Gastrocnemius medialis (tissue), 4 donors: ENCODE data around the gene CCT5. TPM values are rescaled to one million over a fixed set of nuclear protein-coding genes. Genes with fewer than 3 reads are reported as not detected.

ENCODE experiments used
- ATAC-seq, 2 donors: fragments of 150-250 bp; one replicate each; pipeline ENCODE4 v1.9.1; 2016
- DNase-seq, 2 donors: peaks; one replicate each; pipeline ENCODE4 v3.0.0-alpha.2; 2019
- H3K27ac ChIP-seq, 4 donors: fragments of 200-600 bp; sonication (generic); 1 replicate in 1 of 4; 2 replicates in 3 of 4; pipeline ENCODE4 v1.5.1; 2016 to 2018; ENCODE audit warnings: mild to moderate bottlenecking in 2 of 4, moderate library complexity in 1 of 4
- H3K27me3 ChIP-seq, 3 donors: fragments of 200-600 bp; sonication (generic) in 2 of 3; 1 replicate in 1 of 3; 2 replicates in 2 of 3; pipeline versions ENCODE4 v1.5.1 to v1.6.0; 2016 to 2019; ENCODE audit warnings: mild to moderate bottlenecking in 1 of 3, moderate library complexity in 1 of 3
- H3K36me3 ChIP-seq, 2 donors: fragments of 200-600 bp; sonication (generic) in 1 of 2; one replicate each; pipeline ENCODE4 v1.5.1; 2017 to 2018
- H3K4me1 ChIP-seq, 2 donors: fragments of 200-600 bp; sonication (generic) in 1 of 2; one replicate each; pipeline ENCODE4 v1.5.1; 2016 to 2017; ENCODE audit warnings: mild to moderate bottlenecking in 2 of 2
- H3K4me3 ChIP-seq, 4 donors: fragments of 200-600 bp; sonication (generic) in 3 of 4; 1 replicate in 1 of 4; 2 replicates in 3 of 4; pipeline ENCODE4 v1.5.1; 2016 to 2019; ENCODE audit warnings: mild to moderate bottlenecking in 2 of 4
- H3K9me3 ChIP-seq, 3 donors: fragments of 200-600 bp; sonication (generic) in 2 of 3; 1 replicate in 1 of 3; 2 replicates in 2 of 3; pipeline ENCODE4 v1.5.1; 2016 to 2019
- CTCF ChIP-seq, 5 experiments: fragments of 450-650 bp in 3 of 5; fragments of 200-600 bp in 2 of 5; sonication (generic) in 2 of 5; IDR thresholded peaks in 4 of 5; conservative IDR thresholded peaks in 1 of 5; 1 replicate in 4 of 5; 2 replicates in 1 of 5; pipeline ENCODE4 v1.5.1; 2016 to 2019; ENCODE audit warnings: antibody characterized with exemption in 5 of 5, mild to moderate bottlenecking in 3 of 5, moderate library complexity in 3 of 5
- POLR2A ChIP-seq, 2 donors: fragments of 450-650 bp; IDR thresholded peaks; one replicate each; pipeline ENCODE4 v1.6.1; 2017; ENCODE audit warnings: antibody characterized with exemption in 2 of 2, mild to moderate bottlenecking in 2 of 2, moderate library complexity in 2 of 2
- in situ Hi-C, 4 donors: fragments of 200-750 bp; cut with MboI; loops; one replicate each; pipeline versions ENCODE4 v1.15.0 to v1.8.0; 2017; ENCODE audit warnings: low sequenced_read_pairs in 4 of 4
- intact Hi-C: fragments of 100-400 bp; cut with DNase I; formaldehyde crosslinking; loops from one replicate; pipeline ENCODE4 v1.15.1; 2023; ENCODE audit warnings: low total_unique reads
- total RNA-seq, 4 donors: library from RNA; depleted of rRNA; stranded (reverse); fragments of >200 nt; gene quantifications; one replicate each; pipeline versions ENCODE4 v1.1.0 to v1.2.3, GENCODE V29; 2016

CCT5 gene
- total RNA-seq, 4 donors from 2014 or later, result 201 to 329 (median 267) TPM

GRCh38 chr5:10286162-10286861 is 36.2 kb downstream of the CCT5 start:
- ATAC-seq, result peak; percentile 41 to 42

GRCh38 chr5:10286862-10287227 is 36.8 kb downstream of the CCT5 start:
- Histone ChIP-seq H3K27ac (peak overlapping the region; percentile 91 to 100 (median 96)), H3K27me3 (no peaks in the 10 kb centered on the region), H3K4me1 (peaks cover 40 to 54% of the 10 kb centered on the region in 2 donors), H3K4me3 (peak overlapping the region in 1 of 4 donors; percentile 20), H3K36me3 (no peaks in the 10 kb centered on the region), H3K9me3 (no peaks in the 10 kb centered on the region)
- ATAC-seq, result peak in 1 of 2 donors; percentile 0
- in situ Hi-C loops, result loop anchor here in 3 of 4 donors (10.0 to 25.0 kb wide), 4 partner anchors 118 to 350 kb away; no protein-coding TSS in a partner anchor
- no peak for TF ChIP-seq CTCF (IDR thresholded peaks at IDR 0.05 in 4 of 5, conservative IDR thresholded peaks at IDR 0.05 in 1 of 5)
- TF ChIP-seq POLR2A (IDR thresholded peaks at IDR 0.05), result no peak
- intact Hi-C loops, result loop anchor here (1.0 to 2.0 kb wide), 2 partner anchors 66 to 314 kb away; partner anchors contain the start of gene MARCHF6
- no peak for DNase-seq

More at GRCh38 chr5:10286162-10286861, 36.2 kb downstream of the CCT5 start:
- H3K27me3 ChIP-seq, result no peaks in the 10 kb centered on the region
- peak overlapping the region; percentile 91 to 100 (median 96) for H3K27ac ChIP-seq
- H3K4me1 ChIP-seq, result peaks cover 40 to 50% of the 10 kb centered on the region in 2 donors
- intact Hi-C loops (loop anchor here (1.0 to 2.0 kb wide), 2 partner anchors 67 to 314 kb away; partner anchors contain the start of gene MARCHF6), in situ Hi-C loops (loop anchor here in 3 of 4 donors (10.0 to 25.0 kb wide), 4 partner anchors 118 to 351 kb away; no protein-coding TSS in a partner anchor)
- H3K4me3 ChIP-seq, result peak overlapping the region in 1 of 4 donors; percentile 20
- H3K9me3 ChIP-seq, result no peaks in the 10 kb centered on the region
- DNase-seq, result peak; percentile 71 to 87
- TF ChIP-seq POLR2A (IDR thresholded peaks at IDR 0.05) (peak; percentile 39 to 65), CTCF (IDR thresholded peaks at IDR 0.05 in 4 of 5, conservative IDR thresholded peaks at IDR 0.05 in 1 of 5) (no peak)
- no peaks in the 10 kb centered on the region for H3K36me3 ChIP-seq

- Histone ChIP-seq H3K4me1 (peaks cover 40 to 57% of the 10 kb centered on the region in 2 donors), H3K27ac (peak overlapping the region; percentile 91 to 100 (median 96)), H3K27me3 (no peaks in the 10 kb centered on the region), H3K36me3 (no peaks in the 10 kb centered on the region), H3K9me3 (no peaks in the 10 kb centered on the region), H3K4me3 (peak overlapping the region; percentile 10 to 49 (median 31))
- intact Hi-C loops, result loop anchor here (1.0 to 2.0 kb wide), 2 partner anchors 42 to 64 kb away; no protein-coding TSS in a partner anchor
- in situ Hi-C loops, result loop anchor here in 3 of 4 donors (10.0 to 25.0 kb wide), 4 partner anchors 116 to 349 kb away; no protein-coding TSS in a partner anchor
- DNase-seq, result peak; percentile 90 to 97
- TF ChIP-seq POLR2A (IDR thresholded peaks at IDR 0.05) (no peak), CTCF (IDR thresholded peaks at IDR 0.05 in 4 of 5, conservative IDR thresholded peaks at IDR 0.05 in 1 of 5) (no peak)
- peak; percentile 71 to 72 for ATAC-seq
These were observed 38.6 kb downstream of the CCT5 start for GRCh38 chr5:10288592-10289219.

GRCh38 chr5:10289353-10289752 is 39.3 kb downstream of the CCT5 start:
- in situ Hi-C loops, result loop anchor here in 3 of 4 donors (10.0 to 25.0 kb wide), 4 partner anchors 115 to 348 kb away; no protein-coding TSS in a partner anchor

More at GRCh38 chr5:10289353-10289752, 39.3 kb downstream of the CCT5 start:
- TF ChIP-seq POLR2A (IDR thresholded peaks at IDR 0.05) (no peak), CTCF (IDR thresholded peaks at IDR 0.05 in 4 of 5, conservative IDR thresholded peaks at IDR 0.05 in 1 of 5) (peak in 1 of 5 experiments; percentile 7)
- peaks cover 40 to 57% of the 10 kb centered on the region in 2 donors for H3K4me1 ChIP-seq
- peak; percentile 79 to 86 for DNase-seq
- H3K27ac ChIP-seq, result peak overlapping the region; percentile 91 to 100 (median 96)
- no peaks in the 10 kb centered on the region for H3K9me3 ChIP-seq
- peak overlapping the region; percentile 24 to 49 (median 36) for H3K4me3 ChIP-seq
- peak; percentile 76 to 77 for ATAC-seq
- no peaks in the 10 kb centered on the region for H3K36me3 ChIP-seq
- no peaks in the 10 kb centered on the region for H3K27me3 ChIP-seq
- intact Hi-C loops, result loop anchor here (1.0 to 2.0 kb wide), 2 partner anchors 41 to 63 kb away; no protein-coding TSS in a partner anchor
